WTC11 (cell line): ENCODE data around the gene ISL2. TPM values are rescaled to one million over a fixed set of nuclear protein-coding genes. Genes with fewer than 3 reads are reported as not detected.

Source experiments
- ATAC-seq: fragments of 200-7000 bp; cut with Tn5 transposase; 2 replicates; pipeline ENCODE4 v1.10.0; 2021; ENCODE audit warnings: mild to moderate bottlenecking, moderate library complexity
- CTCF ChIA-PET: fragments of 300-600 bp; sonication (Branson Sonifier 250); formaldehyde crosslinking; loops from one replicate; lab custom pipeline; 2021; ENCODE audit warnings: antibody characterized with exemption; lab: Charles Lee
- POLR2A ChIA-PET: fragments of 350-600 bp; sonication (Branson Sonifier 250); formaldehyde crosslinking; loops from one replicate; lab custom pipeline; 2021; ENCODE audit warnings: antibody characterized with exemption; lab: Charles Lee
- DNase-seq: peaks from one replicate; pipeline ENCODE4 v3.0.0; 2021; ENCODE audit warnings: low spot score
- H3K27ac Mint-ChIP-seq: 2 replicates; pipeline ENCODE4 v1.8.0; 2021; ENCODE audit warnings: mixed read lengths
- H3K27me3 Mint-ChIP-seq: 2 replicates; pipeline ENCODE4 v1.8.0; 2021; ENCODE audit warnings: low read depth, mild to moderate bottlenecking, moderate library complexity, mixed read lengths
- H3K36me3 Mint-ChIP-seq: 2 replicates; pipeline ENCODE4 v1.8.0; 2021; ENCODE audit warnings: mixed read lengths
- H3K4me1 Mint-ChIP-seq: 2 replicates; pipeline ENCODE4 v1.8.0; 2022; ENCODE audit warnings: mixed read lengths
- H3K4me3 Mint-ChIP-seq: 2 replicates; pipeline ENCODE4 v1.8.0; 2021; ENCODE audit warnings: mild to moderate bottlenecking, moderate library complexity, mixed read lengths
- H3K9me3 Mint-ChIP-seq: 2 replicates; pipeline ENCODE4 v1.8.0; 2021; ENCODE audit warnings: mixed read lengths
- CTCF ChIP-seq: fragments of 200-600 bp; IDR thresholded peaks from 2 replicates; pipeline ENCODE4 v1.8.0; 2022; ENCODE audit warnings: antibody characterized with exemption
- EMX1 ChIP-seq: fragments of 250-450 bp; sonication (Bioruptor Pico); IDR thresholded peaks from 2 replicates; pipeline ENCODE4 v1.8.0; 2021; ENCODE audit warnings: mild to moderate bottlenecking
- GABPB1 ChIP-seq: sonication (generic); formaldehyde crosslinking; IDR thresholded peaks from 2 replicates; pipeline ENCODE4 v1.8.1; 2023; ENCODE audit warnings: mild to moderate bottlenecking, missing genetic modification reagents
- HMGA2 ChIP-seq: fragments of 250-450 bp; sonication (Bioruptor Pico); IDR thresholded peaks from 2 replicates; pipeline ENCODE4 v1.4.0; 2021; ENCODE audit warnings: mild to moderate bottlenecking, moderate library complexity
- JAZF1 ChIP-seq: fragments of 250-450 bp; sonication (Bioruptor Pico); IDR thresholded peaks from 2 replicates; pipeline ENCODE4 v1.9.0; 2021; ENCODE audit warnings: moderate library complexity, mild to moderate bottlenecking, inconsistent platforms
- MAX ChIP-seq: sonication (generic); formaldehyde crosslinking; IDR thresholded peaks from 2 replicates; pipeline ENCODE4 v1.8.0; 2022; ENCODE audit warnings: mild to moderate bottlenecking, missing genetic modification reagents
- NFYB ChIP-seq: sonication (generic); formaldehyde crosslinking; conservative IDR thresholded peaks from 2 replicates; pipeline ENCODE4 v1.8.0; 2022; ENCODE audit warnings: low read depth, missing genetic modification reagents
- NR1H2 ChIP-seq: sonication (generic); formaldehyde crosslinking; IDR thresholded peaks from 2 replicates; pipeline ENCODE4 v1.9.0; 2021; ENCODE audit warnings: mild to moderate bottlenecking, moderate library complexity, missing genetic modification reagents
- NR3C1 ChIP-seq: sonication (generic); formaldehyde crosslinking; conservative IDR thresholded peaks from 2 replicates; pipeline ENCODE4 v1.8.1; 2023; ENCODE audit warnings: low read depth, mild to moderate bottlenecking, missing genetic modification reagents
- SMAD3 ChIP-seq: sonication (generic); formaldehyde crosslinking; IDR thresholded peaks from 2 replicates; pipeline ENCODE4 v1.8.0; 2022; ENCODE audit warnings: missing genetic modification reagents, mild to moderate bottlenecking, borderline replicate concordance
- SOX15 ChIP-seq: fragments of 250-450 bp; sonication (Bioruptor Pico); IDR thresholded peaks from 2 replicates; pipeline ENCODE4 v1.9.0; 2021; ENCODE audit warnings: mild to moderate bottlenecking
- STAT6 ChIP-seq: sonication (generic); formaldehyde crosslinking; conservative IDR thresholded peaks from 2 replicates; pipeline ENCODE4 v1.8.1; 2023; ENCODE audit warnings: mild to moderate bottlenecking, low read depth, missing genetic modification reagents, moderate library complexity
- ZBTB43 ChIP-seq: sonication (generic); formaldehyde crosslinking; IDR thresholded peaks from 2 replicates; pipeline ENCODE4 v1.8.1; 2023; ENCODE audit warnings: mild to moderate bottlenecking, missing genetic modification reagents
- total RNA-seq: library from RNA; stranded (reverse); gene quantifications from 3 replicates; pipeline ENCODE4 v1.2.3, GENCODE V29; 2021

Gene ISL2
- total RNA-seq, 1 experiment from 2014 or later, result 0.24 TPM

GRCh38 chr15:76328106-76328696 lies 8.4 kb upstream of the ISL2 start:
- no peak for TF ChIP-seq NR1H2
- no peak for TF ChIP-seq MAX
- no peak for TF ChIP-seq EMX1 (CRISPR knock-in tag)
- no peak for TF ChIP-seq JAZF1
- no peak for TF ChIP-seq ZBTB43
- TF ChIP-seq SOX15 (CRISPR knock-in tag), result no peak
- TF ChIP-seq NR3C1 (CRISPR knock-in tag), result no peak
- TF ChIP-seq GABPB1 (CRISPR knock-in tag), result no peak
- ChIA-PET POLR2A (no interaction called here), CTCF (no interaction called here)
- ATAC-seq (no peak), DNase-seq (no peak)
- H3K27ac Mint-ChIP-seq, result no peak overlapping the region
- H3K4me3 Mint-ChIP-seq, result no peak overlapping the region
- peaks cover 37% of the 10 kb centered on the region for H3K27me3 Mint-ChIP-seq
- peaks cover 7% of the 10 kb centered on the region; the same call in 1 of the 2 replicates for H3K4me1 Mint-ChIP-seq
- no peaks in the 10 kb centered on the region for H3K36me3 Mint-ChIP-seq
- H3K9me3 Mint-ChIP-seq, result no peaks in the 10 kb centered on the region

- ChIA-PET CTCF (interaction anchor here (1.8 to 2.4 kb wide), 6 partner anchors 15 to 179 kb away, joined by 6 to 34 read pairs (median 14); partner anchors contain the start of gene ETFA), POLR2A (no interaction called here)
- H3K36me3 Mint-ChIP-seq, result no peaks in the 10 kb centered on the region
- H3K27me3 Mint-ChIP-seq, result peaks cover 44% of the 10 kb centered on the region
- ATAC-seq, result no peak
- H3K9me3 Mint-ChIP-seq, result no peaks in the 10 kb centered on the region
- TF ChIP-seq STAT6, result no peak
- TF ChIP-seq SMAD3 (CRISPR knock-in tag), result no peak
- TF ChIP-seq NFYB (CRISPR knock-in tag), result no peak
- peaks cover 8% of the 10 kb centered on the region for H3K4me1 Mint-ChIP-seq
- H3K4me3 Mint-ChIP-seq, result no peak overlapping the region
- DNase-seq, result no peak
- H3K27ac Mint-ChIP-seq, result no peak overlapping the region
Observed at GRCh38 chr15:76328958-76329357, 7.6 kb upstream of the ISL2 start.

GRCh38 chr15:76330080-76330680 lies 6.4 kb upstream of the ISL2 start:
- Mint-ChIP-seq H3K4me1 (peaks cover 13% of the 10 kb centered on the region), H3K27ac (no peak overlapping the region), H3K4me3 (no peak overlapping the region), H3K27me3 (peaks cover 56% of the 10 kb centered on the region), H3K36me3 (no peaks in the 10 kb centered on the region), H3K9me3 (no peaks in the 10 kb centered on the region)
- 0 out of 2 replicates have a peak, but pooled peaks have one; percentile 85 for TF ChIP-seq HMGA2 (CRISPR knock-in tag)
- TF ChIP-seq SOX15 (CRISPR knock-in tag), result no peak
- 0 out of 2 replicates have a peak, but pooled peaks have one; percentile 13 for TF ChIP-seq CTCF
- ChIA-PET CTCF (interaction anchor here (0.6 to 2.4 kb wide), 31 partner anchors 9 to 486 kb away, joined by 3 to 34 read pairs (median 3); partner anchors contain the start of gene ETFA), POLR2A (interaction anchor here (0.6 to 1.3 kb wide), 2 partner anchors 19 to 98 kb away, joined by 3 to 5 read pairs; partner anchors contain the start of gene ETFA)
- DNase-seq (peak; percentile 66), ATAC-seq (peak; percentile 86)
